B cell (primary cell): ENCODE data around the gene LACTB. TPM values are rescaled to one million over a fixed set of nuclear protein-coding genes. Genes with fewer than 3 reads are reported as not detected.

Experiments
- ATAC-seq: fragments of 200-7000 bp; cut with Tn5 transposase; one replicate; pipeline ENCODE4 v1.10.0; 2021; ENCODE audit warnings: low read depth, mild to moderate bottlenecking, moderate number of reproducible peaks, moderate library complexity
- CTCF ChIA-PET: fragments of 350-600 bp; sonication (Branson Sonifier 250); formaldehyde crosslinking; loops from one replicate; lab custom pipeline; 2021; ENCODE audit warnings: antibody characterized with exemption, inconsistent platforms; lab: Charles Lee
- POLR2A ChIA-PET: fragments of 350-600 bp; sonication (Branson Sonifier 250); formaldehyde crosslinking; loops from one replicate; lab custom pipeline; 2021; ENCODE audit warnings: antibody characterized with exemption; lab: Charles Lee
- DNase-seq: peaks from one replicate; pipeline ENCODE4 v3.0.0; 2013
- H2AFZ ChIP-seq: 2 replicates; pipeline ENCODE4 v1.6.1; 2012; ENCODE audit warnings: mild to moderate bottlenecking, low read depth, low read length; ENCODE audit not compliant: insufficient read depth, poor library complexity, severe bottlenecking
- H3K27ac ChIP-seq, 2 donors: 1 replicate in 1 of 2; 2 replicates in 1 of 2; pipeline ENCODE4 v1.5.1; 2012 to 2013; ENCODE audit warnings: low read length in 2 of 2, mild to moderate bottlenecking in 2 of 2, moderate library complexity in 1 of 2
- H3K27me3 ChIP-seq, 4 experiments: fragments of 200-600 bp in 1 of 4; sonication (generic) in 1 of 4; replicated peaks in 1 of 4; 1 replicate in 2 of 4; 2 replicates in 2 of 4; pipeline versions ENCODE4 v1.6.1 to v1.7.0; 2013 to 2016; ENCODE audit warnings: low read length in 3 of 4, mild to moderate bottlenecking in 2 of 4, mixed read lengths in 1 of 4, moderate library complexity in 1 of 4; ENCODE audit not compliant: insufficient read depth in 4 of 4, control insufficient read depth in 3 of 4; ENCODE audit errors: control extremely low read depth in 1 of 4
- H3K36me3 ChIP-seq, 2 experiments: replicated peaks in 1 of 2; 1 replicate in 1 of 2; 2 replicates in 1 of 2; pipeline versions ENCODE4 v1.6.1 to v1.7.1; 2013; ENCODE audit warnings: low read length in 1 of 2; ENCODE audit not compliant: insufficient read depth in 2 of 2, control insufficient read depth in 1 of 2; ENCODE audit errors: control extremely low read depth in 1 of 2, extremely low read depth in 1 of 2
- H3K4me1 ChIP-seq, 2 donors: fragments of 200-600 bp in 1 of 2; sonication (generic) in 1 of 2; 1 replicate in 1 of 2; 2 replicates in 1 of 2; pipeline versions ENCODE4 v1.5.1 to v1.6.1; 2013 to 2017; ENCODE audit warnings: low read length in 2 of 2; ENCODE audit not compliant: control insufficient read depth in 2 of 2, insufficient read depth in 2 of 2
- H3K4me2 ChIP-seq: replicated peaks from 2 replicates; pipeline ENCODE3; 2012; ENCODE audit warnings: mild to moderate bottlenecking, low read depth, low read length; ENCODE audit not compliant: poor library complexity, severe bottlenecking
- H3K4me3 ChIP-seq, 5 experiments: fragments of 200-600 bp in 1 of 5; sonication (generic) in 1 of 5; 1 replicate in 3 of 5; 2 replicates in 2 of 5; pipeline versions ENCODE4 v1.5.1 to v1.7.0; 2011 to 2016; ENCODE audit warnings: low read length in 4 of 5, mild to moderate bottlenecking in 4 of 5, low read depth in 2 of 5, control low read depth in 1 of 5, moderate library complexity in 1 of 5; ENCODE audit not compliant: insufficient read depth in 1 of 5; ENCODE audit errors: control extremely low read depth in 1 of 5, extremely low read depth in 1 of 5
- H3K79me2 ChIP-seq: fragments of 200-600 bp; sonication (generic); one replicate; pipeline ENCODE4 v1.6.0; 2016; ENCODE audit warnings: low read length; ENCODE audit not compliant: control insufficient read depth, insufficient read depth
- H3K9ac ChIP-seq: fragments of 200-600 bp; sonication (generic); 2 replicates; pipeline ENCODE4 v1.6.1; 2017; ENCODE audit warnings: mild to moderate bottlenecking, low read length, moderate library complexity
- H3K9me3 ChIP-seq, 3 donors: one replicate each; pipeline versions ENCODE4 v1.6.1 to v1.7.1; 2013; ENCODE audit warnings: low read length in 2 of 3; ENCODE audit not compliant: control insufficient read depth in 2 of 3, insufficient read depth in 1 of 3; ENCODE audit errors: control extremely low read depth in 1 of 3
- H4K20me1 ChIP-seq: 2 replicates; pipeline ENCODE4 v1.6.0; 2012; ENCODE audit warnings: mild to moderate bottlenecking, low read length; ENCODE audit not compliant: insufficient read depth, control insufficient read depth, poor library complexity, severe bottlenecking
- H3K27ac Mint-ChIP-seq: one replicate; pipeline ENCODE4 v1.8.0; 2021; ENCODE audit warnings: mixed read lengths
- H3K27me3 Mint-ChIP-seq: one replicate; pipeline ENCODE4 v1.8.0; 2021; ENCODE audit warnings: mixed read lengths
- H3K4me1 Mint-ChIP-seq: one replicate; pipeline ENCODE4 v1.8.0; 2021; ENCODE audit warnings: mixed read lengths
- H3K4me3 Mint-ChIP-seq: one replicate; pipeline ENCODE4 v1.8.0; 2021; ENCODE audit warnings: mixed read lengths
- H3K9me3 Mint-ChIP-seq: one replicate; pipeline ENCODE4 v1.8.0; 2022; ENCODE audit warnings: mixed read lengths; ENCODE audit not compliant: insufficient read depth
- CTCF ChIP-seq: fragments of 200-600 bp; IDR thresholded peaks from one replicate; pipeline ENCODE4 v1.8.0; 2022; ENCODE audit warnings: antibody characterized with exemption, mild to moderate bottlenecking
- EZH2 ChIP-seq: IDR thresholded peaks from 2 replicates; pipeline ENCODE4 v1.6.1; 2012; ENCODE audit warnings: borderline replicate concordance, low read depth, mild to moderate bottlenecking, moderate library complexity, low read length; ENCODE audit not compliant: insufficient read depth, poor library complexity, severe bottlenecking
- WGBS: methylation state at CpG from one replicate; pipeline ENCODE4 v1.1.5; 2013; ENCODE audit warnings: missing lambda C conversion rate; ENCODE audit not compliant: insufficient coverage; 5-methylcytosine and 5-hydroxymethylcytosine counted together
- intact Hi-C: fragments of 100-400 bp; cut with micrococcal nuclease; formaldehyde crosslinking; loops from one replicate; pipeline ENCODE4 v1.10.0; 2022
- polyA plus RNA-seq: library from polyadenylated mRNA; depleted of rRNA; stranded (reverse); fragments of >200 nt; gene quantifications from 2 replicates; pipeline ENCODE4 v1.2.3, GENCODE V29; 2012
- total RNA-seq, 2 donors: library from RNA; stranded (reverse); fragments of 120-200 nt in 1 of 2; gene quantifications; 1 replicate in 1 of 2; 2 replicates in 1 of 2; pipeline versions ENCODE4 v1.2.3 to v1.2.4, GENCODE V29; 2013 to 2022

The LACTB gene
- total and polyA plus RNA-seq, 2 donors (not counting 1 experiment from before 2014, with no cell fraction given): 5.0 to 20.0 TPM

DNA sequence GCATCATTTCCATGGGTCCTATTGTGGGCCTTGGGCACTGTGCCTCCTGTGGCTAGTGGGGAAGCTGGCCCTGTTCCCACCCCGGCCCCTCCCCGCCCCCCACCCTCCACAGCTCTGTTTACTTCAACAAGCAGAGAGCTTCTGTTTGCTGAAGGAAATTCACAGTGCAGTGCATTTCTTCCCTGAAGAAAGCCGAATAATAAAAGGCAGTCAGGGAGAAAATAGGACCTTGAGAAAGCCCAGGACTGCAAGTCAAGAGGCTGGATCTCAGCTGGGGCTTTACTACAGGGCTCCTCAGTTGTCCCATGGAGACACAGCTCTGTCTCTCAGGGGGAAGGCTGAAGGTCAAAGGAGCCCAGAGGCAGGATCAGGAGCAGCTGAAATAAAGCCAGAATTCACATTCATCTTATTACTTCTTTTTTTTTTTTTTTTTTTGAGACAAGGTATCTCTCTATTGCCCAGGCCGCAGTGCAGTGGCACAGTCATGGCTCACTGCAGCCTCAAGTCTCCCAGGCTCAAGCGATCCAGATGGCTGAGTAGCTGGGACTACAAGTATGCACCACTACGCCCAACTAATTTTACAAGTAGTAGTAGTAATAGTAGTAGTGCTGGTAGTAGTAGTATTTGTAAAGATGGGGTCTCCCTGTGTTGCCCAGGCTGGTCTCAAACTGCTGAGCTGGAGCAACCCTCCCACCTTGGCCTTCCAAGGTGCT lies 33.0 kb upstream of the LACTB start:
- no peaks in the 10 kb centered on the region for H3K9me3 ChIP-seq
- CTCF ChIA-PET: interaction anchor here (0.6 to 8.3 kb wide), 4 partner anchors 9 to 41 kb away, joined by 3 to 67 read pairs (median 4); no protein-coding TSS in a partner anchor

More for the DNA sequence above, 33.0 kb upstream of the LACTB start:
- TF ChIP-seq CTCF (no peak), EZH2 (no peak)
- H4K20me1 ChIP-seq: no peaks in the 10 kb centered on the region
- H3K4me3 ChIP-seq: no peak overlapping the region
- H2AFZ ChIP-seq: no peak overlapping the region
- no peaks in the 10 kb centered on the region for H3K27me3 Mint-ChIP-seq
- H3K4me1 Mint-ChIP-seq: peaks cover under 1% of the 10 kb centered on the region
- no peak for ATAC-seq
- H3K9me3 Mint-ChIP-seq: no peaks in the 10 kb centered on the region
- peaks cover 0 to 2% (median 0%) of the 10 kb centered on the region in 4 experiments for H3K27me3 ChIP-seq
- no peak overlapping the region for H3K27ac ChIP-seq
- no peak overlapping the region for H3K4me3 Mint-ChIP-seq
- H3K79me2 ChIP-seq: no peaks in the 10 kb centered on the region
- H3K4me2 ChIP-seq: no peak overlapping the region
- H3K9ac ChIP-seq: no peak overlapping the region
- peaks cover 0 to 3% of the 10 kb centered on the region in 2 donors for H3K4me1 ChIP-seq
- DNase-seq: no peak
- no peak overlapping the region for H3K27ac Mint-ChIP-seq
- POLR2A ChIA-PET: no interaction called here
- intact Hi-C loops: no loop called here
- WGBS: 63% methylated on average over 1 of the region's 6 CpGs
- no peaks in the 10 kb centered on the region for H3K36me3 ChIP-seq
